Fibroblast of gingiva (primary cell): ENCODE measurements around the gene CMTM6.
"Not testable (repeated sequence)": the region's sequence is repeated elsewhere in the genome, so short reads cannot be mapped to it uniquely, and the experiment has no call there.

ENCODE experiments used
- DNase-seq: peaks from one replicate; pipeline ENCODE4 v3.0.0-alpha.2; 2011; ENCODE audit warnings: low read depth

Gene CMTM6

GRCh38 chr3:32499585-32499984 lies 3.1 kb downstream of the CMTM6 start:
- DNase-seq = no peak

- no peak for DNase-seq
Measured at GRCh38 chr3:32498992-32499391, 3.7 kb downstream of the CMTM6 start.

GRCh38 chr3:32498252-32498651 lies 4.4 kb downstream of the CMTM6 start:
- no peak for DNase-seq

- DNase-seq = no peak
Measured at GRCh38 chr3:32495609-32496008, 7.0 kb downstream of the CMTM6 start.

GRCh38 chr3:32495085-32495484 lies 7.6 kb downstream of the CMTM6 start:
- no peak for DNase-seq

- no peak for DNase-seq
Measured at GRCh38 chr3:32493437-32494414, 8.9 kb downstream of the CMTM6 start.

- DNase-seq = no peak
Measured at GRCh38 chr3:32492684-32493436, 9.8 kb downstream of the CMTM6 start.

- DNase-seq = no peak
Measured at GRCh38 chr3:32488474-32489008, 14.1 kb downstream of the CMTM6 start.

- DNase-seq = peak; percentile 58
Measured at GRCh38 chr3:32487781-32488473, 14.7 kb downstream of the CMTM6 start.

- DNase-seq = no peak
Measured at GRCh38 chr3:32484436-32484835, 18.2 kb downstream of the CMTM6 start.

GRCh38 chr3:32483772-32484171 lies 18.9 kb downstream of the CMTM6 start:
- no peak for DNase-seq

GRCh38 chr3:32482693-32483092 lies 20.0 kb downstream of the CMTM6 start:
- no peak for DNase-seq

- DNase-seq = no peak
Measured at GRCh38 chr3:32481791-32482631, 20.6 kb downstream of the CMTM6 start.

GRCh38 chr3:32480604-32481003 lies 22.0 kb downstream of the CMTM6 start:
- DNase-seq = peak; percentile 81

GRCh38 chr3:32474201-32474600 lies 28.5 kb downstream of the CMTM6 start:
- DNase-seq = no peak

- DNase-seq = not testable (repeated sequence)
Measured at GRCh38 chr3:32472151-32472550, 30.5 kb downstream of the CMTM6 start.

GRCh38 chr3:32471246-32471645 lies 31.4 kb downstream of the CMTM6 start:
- no peak for DNase-seq

- no peak for DNase-seq
Measured at GRCh38 chr3:32470362-32470761, 32.3 kb downstream of the CMTM6 start.

- peak; percentile 41 for DNase-seq
Measured at GRCh38 chr3:32469151-32469874, 33.3 kb downstream of the CMTM6 start.

GRCh38 chr3:32467333-32468070 lies 35.1 kb downstream of the CMTM6 start:
- DNase-seq = peak; percentile 62
